ENCODE data around the gene ICA1.

ICA1 gene

DNA sequence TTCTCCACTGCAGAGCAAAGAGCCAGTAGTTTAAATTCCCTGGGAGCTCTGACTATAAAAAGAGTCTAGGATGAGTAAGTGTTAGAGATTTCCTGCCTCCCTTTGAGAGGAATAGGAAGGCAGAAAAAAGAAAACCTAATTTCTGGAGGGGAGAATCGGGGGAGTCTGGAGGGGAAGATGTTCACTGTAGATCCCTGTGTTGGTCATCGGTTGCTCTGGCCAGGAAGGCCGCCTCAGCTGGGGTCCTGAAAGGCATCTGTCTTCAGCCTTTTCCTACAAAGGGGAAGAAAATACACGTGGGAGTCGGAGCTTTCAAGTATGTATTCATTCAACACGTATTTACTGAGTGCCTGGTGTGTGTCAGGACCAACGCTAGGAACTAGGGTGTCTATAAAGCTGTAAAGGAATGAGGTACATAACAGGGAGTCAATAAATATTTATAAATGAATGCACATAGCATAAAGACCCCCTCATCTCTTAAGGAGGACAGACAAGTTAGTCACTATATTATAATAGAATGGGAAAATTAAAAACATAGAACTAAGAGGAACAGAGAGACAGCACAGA lies 101.1 kb downstream of the ICA1 start:
- H3K36me3 ChIP-seq (ENCODE audit: insufficient read depth) = no peaks in the 10 kb centered on the region
- no peaks in the 10 kb centered on the region for H3K27me3 ChIP-seq (ENCODE audit: insufficient read depth, low read depth)
- TF ChIP-seq, protein P1, sequence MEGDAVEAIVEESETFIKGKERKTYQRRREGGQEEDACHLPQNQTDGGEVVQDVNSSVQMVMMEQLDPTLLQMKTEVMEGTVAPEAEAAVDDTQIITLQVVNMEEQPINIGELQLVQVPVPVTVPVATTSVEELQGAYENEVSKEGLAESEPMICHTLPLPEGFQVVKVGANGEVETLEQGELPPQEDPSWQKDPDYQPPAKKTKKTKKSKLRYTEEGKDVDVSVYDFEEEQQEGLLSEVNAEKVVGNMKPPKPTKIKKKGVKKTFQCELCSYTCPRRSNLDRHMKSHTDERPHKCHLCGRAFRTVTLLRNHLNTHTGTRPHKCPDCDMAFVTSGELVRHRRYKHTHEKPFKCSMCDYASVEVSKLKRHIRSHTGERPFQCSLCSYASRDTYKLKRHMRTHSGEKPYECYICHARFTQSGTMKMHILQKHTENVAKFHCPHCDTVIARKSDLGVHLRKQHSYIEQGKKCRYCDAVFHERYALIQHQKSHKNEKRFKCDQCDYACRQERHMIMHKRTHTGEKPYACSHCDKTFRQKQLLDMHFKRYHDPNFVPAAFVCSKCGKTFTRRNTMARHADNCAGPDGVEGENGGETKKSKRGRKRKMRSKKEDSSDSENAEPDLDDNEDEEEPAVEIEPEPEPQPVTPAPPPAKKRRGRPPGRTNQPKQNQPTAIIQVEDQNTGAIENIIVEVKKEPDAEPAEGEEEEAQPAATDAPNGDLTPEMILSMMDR (conservative IDR thresholded peaks at IDR 0.05; ENCODE audit: low read depth, low read length) = no peak
- no peaks in the 10 kb centered on the region for H3K4me1 ChIP-seq (ENCODE audit: low read depth, poor library complexity, severe bottlenecking)
- no peak overlapping the region for H3K4me3 ChIP-seq (IDR thresholded peaks at IDR 0.05; ENCODE audit: insufficient read depth, low read depth, low read length)
- no peak overlapping the region for H2AFZ ChIP-seq (ENCODE audit: low read depth)
- H4K20me1 ChIP-seq (ENCODE audit: insufficient read depth) = no peaks in the 10 kb centered on the region
- H3K27ac ChIP-seq = no peak overlapping the region
- no peak overlapping the region for H3K4me2 ChIP-seq
- no peak overlapping the region for H3K9ac ChIP-seq
- H3K79me2 ChIP-seq (ENCODE audit: insufficient read depth, low read depth) = no peaks in the 10 kb centered on the region

DNA sequence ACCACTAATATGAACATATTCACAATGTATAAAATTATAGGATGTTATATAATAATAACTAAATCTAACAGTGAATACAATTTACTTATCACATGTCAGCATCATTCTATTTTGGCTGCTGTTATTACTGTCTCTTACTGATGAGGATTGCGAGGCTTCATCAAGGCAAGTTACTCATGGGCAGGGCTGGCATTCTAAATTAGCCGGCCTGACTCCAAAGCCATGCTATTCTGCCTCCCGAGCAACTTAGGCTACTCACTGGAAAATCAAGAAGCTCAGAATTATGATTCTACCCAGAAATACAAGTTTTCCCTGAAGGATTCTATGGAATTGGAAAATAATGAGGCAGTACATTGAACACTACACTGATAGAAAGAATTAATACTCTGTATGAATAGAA lies 101.7 kb downstream of the ICA1 start:
- H2AFZ ChIP-seq (ENCODE audit: low read depth) = no peak overlapping the region
- no peak overlapping the region for H3K4me2 ChIP-seq
- H3K36me3 ChIP-seq (ENCODE audit: insufficient read depth) = no peaks in the 10 kb centered on the region
- no peaks in the 10 kb centered on the region for H3K4me1 ChIP-seq (ENCODE audit: low read depth, poor library complexity, severe bottlenecking)
- H3K4me3 ChIP-seq (IDR thresholded peaks at IDR 0.05; ENCODE audit: insufficient read depth, low read depth, low read length) = no peak overlapping the region
- TF ChIP-seq, protein P1 (conservative IDR thresholded peaks at IDR 0.05; ENCODE audit: low read depth, low read length) = no peak
- H3K27ac ChIP-seq = no peak overlapping the region
- H3K27me3 ChIP-seq (ENCODE audit: insufficient read depth, low read depth) = no peaks in the 10 kb centered on the region
- H3K79me2 ChIP-seq (ENCODE audit: insufficient read depth, low read depth) = no peaks in the 10 kb centered on the region
- no peak overlapping the region for H3K9ac ChIP-seq
- no peaks in the 10 kb centered on the region for H4K20me1 ChIP-seq (ENCODE audit: insufficient read depth)

DNA sequence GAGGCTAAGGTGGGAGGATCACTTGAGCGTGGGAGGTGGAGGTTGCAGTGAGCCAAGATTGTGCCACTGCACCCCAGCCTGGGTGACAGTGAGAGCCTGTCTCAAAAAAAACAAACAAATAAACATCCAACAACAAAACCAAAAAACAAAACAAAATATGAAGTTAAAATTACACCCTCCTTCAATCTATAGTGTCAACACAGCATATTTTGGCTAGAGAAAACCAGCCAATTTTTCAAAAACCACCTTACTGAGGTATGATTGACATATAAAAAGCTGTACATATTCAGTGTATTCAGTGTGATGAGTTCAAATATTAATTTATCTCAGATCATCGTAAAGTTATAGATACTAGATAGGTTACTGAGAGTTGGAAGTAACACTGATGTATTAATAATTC lies 102.4 kb downstream of the ICA1 start:
- no peak overlapping the region for H3K4me2 ChIP-seq
- no peak overlapping the region for H2AFZ ChIP-seq (ENCODE audit: low read depth)
- H3K4me1 ChIP-seq (ENCODE audit: low read depth, poor library complexity, severe bottlenecking) = no peaks in the 10 kb centered on the region
- no peak overlapping the region for H3K9ac ChIP-seq
- no peaks in the 10 kb centered on the region for H3K27me3 ChIP-seq (ENCODE audit: insufficient read depth, low read depth)
- no peak overlapping the region for H3K27ac ChIP-seq
- H4K20me1 ChIP-seq (ENCODE audit: insufficient read depth) = no peaks in the 10 kb centered on the region
- TF ChIP-seq, protein P1 (conservative IDR thresholded peaks at IDR 0.05; ENCODE audit: low read depth, low read length) = no peak
- no peaks in the 10 kb centered on the region for H3K36me3 ChIP-seq (ENCODE audit: insufficient read depth)
- no peak overlapping the region for H3K4me3 ChIP-seq (IDR thresholded peaks at IDR 0.05; ENCODE audit: insufficient read depth, low read depth, low read length)
- H3K79me2 ChIP-seq (ENCODE audit: insufficient read depth, low read depth) = no peaks in the 10 kb centered on the region

DNA sequence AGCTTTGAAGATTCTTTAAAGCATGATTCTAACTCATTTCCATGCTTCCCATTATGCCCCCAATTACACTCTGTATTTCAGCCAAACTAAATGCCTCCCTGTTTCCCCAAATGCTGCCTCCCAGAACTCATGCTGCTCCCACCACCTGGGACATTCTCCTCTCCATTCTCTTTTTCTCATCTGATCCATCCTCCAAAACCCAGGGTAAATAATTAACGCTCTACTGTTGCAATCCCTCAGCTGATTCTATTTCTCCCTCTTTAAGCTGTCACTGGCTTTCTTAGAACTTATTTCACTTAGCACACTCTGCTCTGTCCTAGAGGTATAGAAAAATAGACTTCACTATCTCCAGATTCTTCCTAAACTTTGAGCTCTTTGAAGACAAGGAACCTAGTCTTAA lies 104.7 kb downstream of the ICA1 start:
- no peaks in the 10 kb centered on the region for H3K4me1 ChIP-seq (ENCODE audit: low read depth, poor library complexity, severe bottlenecking)
- TF ChIP-seq, protein P1 (conservative IDR thresholded peaks at IDR 0.05; ENCODE audit: low read depth, low read length) = no peak
- H3K36me3 ChIP-seq (ENCODE audit: insufficient read depth) = no peaks in the 10 kb centered on the region
- H3K27ac ChIP-seq = no peak overlapping the region
- no peak overlapping the region for H2AFZ ChIP-seq (ENCODE audit: low read depth)
- no peak overlapping the region for H3K4me3 ChIP-seq (IDR thresholded peaks at IDR 0.05; ENCODE audit: insufficient read depth, low read depth, low read length)
- H3K79me2 ChIP-seq (ENCODE audit: insufficient read depth, low read depth) = no peaks in the 10 kb centered on the region
- H3K27me3 ChIP-seq (ENCODE audit: insufficient read depth, low read depth) = no peaks in the 10 kb centered on the region
- no peak overlapping the region for H3K4me2 ChIP-seq
- no peaks in the 10 kb centered on the region for H4K20me1 ChIP-seq (ENCODE audit: insufficient read depth)
- no peak overlapping the region for H3K9ac ChIP-seq
